Measurements from ENCODE around the gene MDGA2.

GRCh38 chr14:47195582-47195981 is 479.8 kb downstream of the MDGA2 start:
- TF ChIP-seq RAD21 (IDR thresholded peaks at IDR 0.05; ENCODE audit: low read depth) (no peak), CREB1 (IDR thresholded peaks at IDR 0.05; ENCODE audit: low read depth) (no peak), TCF12 (IDR thresholded peaks at IDR 0.05; ENCODE audit: low read depth) (no peak), FOXM1 (IDR thresholded peaks at IDR 0.05; ENCODE audit: borderline replicate concordance, low read depth) (no peak)
- TF ChIP-seq, protein P1, sequence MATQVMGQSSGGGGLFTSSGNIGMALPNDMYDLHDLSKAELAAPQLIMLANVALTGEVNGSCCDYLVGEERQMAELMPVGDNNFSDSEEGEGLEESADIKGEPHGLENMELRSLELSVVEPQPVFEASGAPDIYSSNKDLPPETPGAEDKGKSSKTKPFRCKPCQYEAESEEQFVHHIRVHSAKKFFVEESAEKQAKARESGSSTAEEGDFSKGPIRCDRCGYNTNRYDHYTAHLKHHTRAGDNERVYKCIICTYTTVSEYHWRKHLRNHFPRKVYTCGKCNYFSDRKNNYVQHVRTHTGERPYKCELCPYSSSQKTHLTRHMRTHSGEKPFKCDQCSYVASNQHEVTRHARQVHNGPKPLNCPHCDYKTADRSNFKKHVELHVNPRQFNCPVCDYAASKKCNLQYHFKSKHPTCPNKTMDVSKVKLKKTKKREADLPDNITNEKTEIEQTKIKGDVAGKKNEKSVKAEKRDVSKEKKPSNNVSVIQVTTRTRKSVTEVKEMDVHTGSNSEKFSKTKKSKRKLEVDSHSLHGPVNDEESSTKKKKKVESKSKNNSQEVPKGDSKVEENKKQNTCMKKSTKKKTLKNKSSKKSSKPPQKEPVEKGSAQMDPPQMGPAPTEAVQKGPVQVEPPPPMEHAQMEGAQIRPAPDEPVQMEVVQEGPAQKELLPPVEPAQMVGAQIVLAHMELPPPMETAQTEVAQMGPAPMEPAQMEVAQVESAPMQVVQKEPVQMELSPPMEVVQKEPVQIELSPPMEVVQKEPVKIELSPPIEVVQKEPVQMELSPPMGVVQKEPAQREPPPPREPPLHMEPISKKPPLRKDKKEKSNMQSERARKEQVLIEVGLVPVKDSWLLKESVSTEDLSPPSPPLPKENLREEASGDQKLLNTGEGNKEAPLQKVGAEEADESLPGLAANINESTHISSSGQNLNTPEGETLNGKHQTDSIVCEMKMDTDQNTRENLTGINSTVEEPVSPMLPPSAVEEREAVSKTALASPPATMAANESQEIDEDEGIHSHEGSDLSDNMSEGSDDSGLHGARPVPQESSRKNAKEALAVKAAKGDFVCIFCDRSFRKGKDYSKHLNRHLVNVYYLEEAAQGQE (IDR thresholded peaks at IDR 0.05; ENCODE audit: low read depth), result no peak
